GM21381 (cell line): ENCODE data around the gene OGDHL.

Source experiments
- ATAC-seq: cut with Tn5 transposase; IDR thresholded peaks from one replicate; pipeline ENCODE4 v1.9.1; 2021; ENCODE audit warnings: mild to moderate bottlenecking, moderate library complexity; ENCODE audit not compliant: unreplicated experiment

The OGDHL gene

DNA sequence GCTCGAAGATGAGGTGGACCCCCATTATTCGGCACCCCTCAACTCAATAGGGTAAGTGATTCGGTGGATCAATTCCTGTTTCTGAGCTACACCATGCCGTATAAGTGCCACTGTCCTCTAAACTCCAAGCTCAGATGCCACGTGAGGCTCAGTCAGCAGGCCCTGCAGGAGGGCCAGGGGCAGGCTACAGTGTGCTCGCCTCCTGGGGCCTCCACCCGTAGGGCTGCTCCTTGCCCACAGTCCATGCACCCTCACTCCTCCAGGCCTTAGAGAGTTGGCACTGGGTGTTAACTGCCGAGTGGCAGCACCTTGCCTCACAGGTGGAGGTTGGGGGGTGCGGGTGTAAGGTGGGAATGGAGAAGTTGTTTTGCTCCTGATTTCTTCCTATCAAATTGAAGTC, 70.5 kb downstream of the OGDHL start:
- no peak for ATAC-seq

DNA sequence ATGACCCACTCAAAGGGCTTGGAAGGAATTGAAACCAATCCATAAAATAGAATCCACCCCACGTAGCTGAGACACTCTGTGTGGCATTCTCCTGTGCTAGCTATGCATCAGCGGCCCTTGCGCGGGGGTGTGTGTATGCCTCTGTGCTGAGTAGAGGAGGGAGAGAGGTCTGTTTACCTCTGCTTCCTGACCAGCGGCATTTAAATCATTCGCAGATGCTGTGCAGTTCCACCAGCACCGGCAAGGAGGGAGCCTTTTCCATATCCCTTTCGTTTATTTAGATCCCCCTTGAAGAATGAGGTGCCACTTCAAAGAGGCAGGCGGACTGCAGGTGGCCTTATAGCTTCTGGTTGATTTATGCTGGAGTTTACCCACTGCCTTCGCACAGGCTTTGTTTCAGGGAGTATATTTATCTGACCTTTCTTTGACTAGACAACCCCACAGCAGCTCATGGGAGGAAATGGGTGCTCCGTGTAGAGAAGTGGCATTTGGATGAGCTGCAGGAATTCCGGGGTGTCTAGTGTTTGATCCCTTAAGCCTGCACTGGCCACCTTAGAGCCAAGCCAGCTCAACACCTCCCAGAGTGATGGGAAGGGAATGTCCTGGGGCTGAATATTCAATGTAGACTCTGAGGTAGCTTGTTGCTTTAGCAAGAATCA, 71.3 kb downstream of the OGDHL start:
- ATAC-seq: no peak

DNA sequence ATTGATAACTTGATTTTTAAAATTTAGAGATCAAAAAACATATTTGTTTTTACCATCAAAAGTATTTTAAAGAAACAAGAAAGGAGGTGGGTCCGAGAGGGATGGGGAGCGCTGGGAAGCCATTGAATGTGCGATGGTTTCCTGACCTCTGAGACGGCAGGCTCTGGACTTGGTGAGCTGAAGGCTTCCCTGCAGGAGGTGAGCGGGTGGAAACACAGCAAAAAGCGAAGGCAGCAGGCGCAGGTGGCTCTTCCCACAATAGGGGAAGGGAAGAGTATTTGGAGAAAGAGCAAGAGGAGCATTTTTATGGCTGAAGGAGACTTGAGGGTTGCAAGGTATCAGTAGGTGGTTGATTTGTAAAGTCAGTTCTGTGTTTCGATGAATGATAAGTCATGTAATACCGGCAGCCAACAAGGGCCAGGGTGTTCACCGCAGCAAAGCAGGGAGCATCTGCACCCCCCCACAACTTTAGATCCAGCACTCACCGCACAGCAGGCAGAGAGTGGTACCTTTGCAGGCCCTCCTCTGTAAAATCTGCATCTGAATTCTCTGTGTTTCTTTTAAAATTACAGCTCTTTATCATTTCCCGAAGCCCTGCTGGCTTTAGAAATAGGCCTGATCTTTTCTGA, 72.1 kb downstream of the OGDHL start:
- ATAC-seq: no peak

DNA sequence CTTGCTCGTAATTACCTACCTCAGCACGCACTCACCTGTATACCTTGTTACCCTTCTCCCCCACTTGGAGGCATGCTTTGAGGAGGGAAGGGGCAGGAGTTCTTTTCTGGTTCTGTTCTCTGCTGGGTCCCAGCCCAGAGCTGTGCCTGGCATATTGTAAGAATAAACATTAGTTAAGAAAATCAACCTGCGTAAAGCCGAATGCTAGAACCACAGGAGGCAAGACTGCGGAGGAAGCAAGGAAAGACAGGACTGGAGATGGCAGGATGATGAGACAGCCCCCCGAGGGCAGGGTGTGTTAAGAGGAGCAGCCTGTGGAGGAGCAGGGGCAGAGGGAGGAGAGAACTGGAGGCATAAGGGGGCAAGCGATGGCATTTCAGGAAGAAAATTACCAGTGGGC, 73.2 kb downstream of the OGDHL start:
- ATAC-seq: no peak

DNA sequence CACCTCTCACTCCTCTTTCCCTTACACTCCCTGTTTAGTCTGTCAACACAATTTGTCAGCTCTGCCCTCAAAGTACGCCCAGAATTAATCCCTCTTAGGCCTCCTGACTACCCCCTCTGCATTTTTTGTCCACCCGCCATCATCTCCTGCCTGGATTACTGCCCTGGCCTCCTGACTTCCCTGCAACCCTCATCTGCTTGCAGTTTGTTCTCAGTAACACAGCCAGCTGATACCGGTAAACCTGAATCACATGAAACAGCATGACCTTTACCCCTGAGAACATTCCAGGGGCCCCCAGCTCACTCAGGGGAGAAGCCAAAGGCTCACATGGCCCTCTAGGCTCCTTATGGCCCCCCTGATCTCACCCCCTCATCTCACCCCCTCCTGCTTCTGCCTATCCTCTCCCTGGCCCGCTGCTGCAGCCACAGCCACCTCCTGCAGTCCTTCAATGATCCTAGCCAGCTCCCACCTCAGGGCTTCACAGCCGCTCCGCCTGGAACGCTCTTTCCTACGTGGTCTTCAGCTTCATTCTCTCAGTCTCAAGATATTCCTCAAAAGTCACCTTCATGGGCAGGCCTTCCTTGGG, 73.8 kb downstream of the OGDHL start:
- no peak for ATAC-seq

DNA sequence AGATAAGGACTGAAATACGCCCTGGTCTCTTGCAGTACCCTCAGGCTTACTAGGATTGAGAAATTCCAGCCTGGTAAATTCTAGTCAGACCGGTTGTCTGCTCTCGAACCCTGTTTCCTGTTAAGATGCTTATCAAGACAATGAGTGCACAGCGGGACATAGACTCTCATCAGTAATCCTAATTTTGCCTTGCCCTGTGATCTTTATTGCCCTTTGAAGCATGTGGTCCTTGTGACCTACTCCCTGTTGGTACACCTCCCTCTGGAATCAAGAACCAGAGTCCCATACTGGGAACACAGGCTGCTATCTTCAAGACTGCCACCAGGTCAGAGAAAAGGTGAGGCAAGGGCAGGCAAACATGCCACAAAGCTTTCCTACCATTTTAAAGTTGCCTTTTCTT, 75.5 kb downstream of the OGDHL start:
- ATAC-seq: no peak
